GM12892 (cell line): ENCODE data around the gene RXRA.

ENCODE experiments used
- POLR2A ChIP-seq: IDR thresholded peaks from 2 replicates; pipeline ENCODE4 v1.6.1; 2011; ENCODE audit warnings: low read depth, low read length, control low read depth
- POLR2AphosphoS5 ChIP-seq: IDR thresholded peaks from 2 replicates; pipeline ENCODE4 v1.6.1; 2011; ENCODE audit warnings: low read depth, low read length, control low read depth

DNA sequence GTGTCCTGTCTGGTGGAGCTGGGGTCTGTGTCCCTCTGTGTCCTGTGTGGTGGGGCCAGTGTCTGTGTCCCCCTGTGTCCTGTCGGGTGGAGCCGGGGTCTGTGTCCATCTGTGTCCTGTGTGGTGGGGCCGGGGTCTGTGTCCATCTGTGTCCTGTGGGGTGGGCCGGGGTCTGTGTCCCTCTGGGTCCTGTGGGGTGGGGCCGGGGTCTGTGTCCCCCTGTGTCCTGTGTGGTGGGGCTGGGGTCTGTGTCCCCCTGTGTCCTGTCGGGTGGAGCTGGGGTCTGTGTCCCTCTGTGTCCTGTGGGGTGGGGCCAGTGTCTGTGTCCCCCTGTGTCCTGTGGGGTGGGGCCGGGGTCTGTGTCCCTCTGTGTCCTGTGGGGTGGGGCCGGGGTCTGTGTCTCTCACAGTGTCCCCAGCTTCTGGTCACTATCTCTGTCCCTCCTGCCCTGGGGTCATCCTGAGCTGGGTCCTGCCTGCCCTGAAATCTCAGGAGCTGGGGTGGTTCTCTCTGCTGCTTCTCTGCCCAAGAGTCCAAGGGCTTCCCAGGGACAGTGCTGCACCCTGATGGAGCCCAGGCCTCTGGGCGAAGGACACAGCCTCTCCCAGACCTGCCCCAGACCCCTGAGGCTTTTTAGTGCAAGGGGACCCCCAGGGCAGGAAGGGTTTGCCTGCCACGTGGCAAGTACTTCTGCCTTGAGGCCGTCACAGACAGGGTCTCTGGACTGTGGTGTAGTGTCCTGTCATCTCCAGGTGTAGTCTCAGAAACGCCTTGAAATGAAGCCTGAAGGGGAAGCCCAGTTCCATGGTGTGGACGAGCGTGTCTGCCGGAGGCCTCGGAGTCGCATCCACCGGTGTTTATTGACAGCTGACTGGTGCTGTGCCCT, 131.3 kb downstream of the RXRA start:
- TF ChIP-seq POLR2A (no peak), POLR2AphosphoS5 (no peak)
